ENCODE data around the gene INHBB. TPM values are rescaled to one million over a fixed set of nuclear protein-coding genes. Genes with fewer than 3 reads are reported as not detected.

The INHBB gene
- 0.34 TPM for total RNA-seq (ENCODE audit: unreplicated experiment)
- long read RNA-seq: 0 reads

DNA sequence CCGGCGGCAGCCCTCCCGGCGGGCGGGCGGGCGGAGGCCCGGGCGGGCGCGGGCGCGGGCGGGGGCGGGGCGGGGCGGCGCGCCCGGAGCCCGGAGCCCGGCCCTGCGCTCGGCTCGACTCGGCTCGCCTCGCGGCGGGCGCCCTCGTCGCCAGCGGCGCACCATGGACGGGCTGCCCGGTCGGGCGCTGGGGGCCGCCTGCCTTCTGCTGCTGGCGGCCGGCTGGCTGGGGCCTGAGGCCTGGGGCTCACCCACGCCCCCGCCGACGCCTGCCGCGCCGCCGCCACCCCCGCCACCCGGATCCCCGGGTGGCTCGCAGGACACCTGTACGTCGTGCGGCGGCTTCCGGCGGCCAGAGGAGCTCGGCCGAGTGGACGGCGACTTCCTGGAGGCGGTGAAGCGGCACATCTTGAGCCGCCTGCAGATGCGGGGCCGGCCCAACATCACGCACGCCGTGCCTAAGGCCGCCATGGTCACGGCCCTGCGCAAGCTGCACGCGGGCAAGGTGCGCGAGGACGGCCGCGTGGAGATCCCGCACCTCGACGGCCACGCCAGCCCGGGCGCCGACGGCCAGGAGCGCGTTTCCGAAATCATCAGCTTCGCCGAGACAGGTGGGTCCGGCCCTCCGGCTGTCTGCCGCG lies at the start of gene INHBB:
Gene INHBB (plus strand): TSS at position 111 of the 641 bp plus-strand sequence. CDS start 53 bp downstream, at position 164.
- Mint-ChIP-seq H3K27me3 (ENCODE audit: unreplicated experiment) (peaks cover 17% of the 10 kb centered on the region), H3K4me1 (ENCODE audit: low read depth, unreplicated experiment) (peaks cover 14% of the 10 kb centered on the region), H3K27ac (ENCODE audit: unreplicated experiment) (no peak within 1 kb of the TSS), H3K36me3 (ENCODE audit: unreplicated experiment) (no peaks in the 10 kb centered on the region), H3K9me3 (ENCODE audit: unreplicated experiment) (peaks cover 1% of the 10 kb centered on the region), H3K4me3 (ENCODE audit: unreplicated experiment) (peak within 1 kb of the TSS; percentile 81)
- TF ChIP-seq, protein P1, sequence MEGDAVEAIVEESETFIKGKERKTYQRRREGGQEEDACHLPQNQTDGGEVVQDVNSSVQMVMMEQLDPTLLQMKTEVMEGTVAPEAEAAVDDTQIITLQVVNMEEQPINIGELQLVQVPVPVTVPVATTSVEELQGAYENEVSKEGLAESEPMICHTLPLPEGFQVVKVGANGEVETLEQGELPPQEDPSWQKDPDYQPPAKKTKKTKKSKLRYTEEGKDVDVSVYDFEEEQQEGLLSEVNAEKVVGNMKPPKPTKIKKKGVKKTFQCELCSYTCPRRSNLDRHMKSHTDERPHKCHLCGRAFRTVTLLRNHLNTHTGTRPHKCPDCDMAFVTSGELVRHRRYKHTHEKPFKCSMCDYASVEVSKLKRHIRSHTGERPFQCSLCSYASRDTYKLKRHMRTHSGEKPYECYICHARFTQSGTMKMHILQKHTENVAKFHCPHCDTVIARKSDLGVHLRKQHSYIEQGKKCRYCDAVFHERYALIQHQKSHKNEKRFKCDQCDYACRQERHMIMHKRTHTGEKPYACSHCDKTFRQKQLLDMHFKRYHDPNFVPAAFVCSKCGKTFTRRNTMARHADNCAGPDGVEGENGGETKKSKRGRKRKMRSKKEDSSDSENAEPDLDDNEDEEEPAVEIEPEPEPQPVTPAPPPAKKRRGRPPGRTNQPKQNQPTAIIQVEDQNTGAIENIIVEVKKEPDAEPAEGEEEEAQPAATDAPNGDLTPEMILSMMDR (IDR thresholded peaks at IDR 0.05; ENCODE audit: partially characterized antibody, unreplicated experiment): no peak
- DNase-seq: no peak

DNA sequence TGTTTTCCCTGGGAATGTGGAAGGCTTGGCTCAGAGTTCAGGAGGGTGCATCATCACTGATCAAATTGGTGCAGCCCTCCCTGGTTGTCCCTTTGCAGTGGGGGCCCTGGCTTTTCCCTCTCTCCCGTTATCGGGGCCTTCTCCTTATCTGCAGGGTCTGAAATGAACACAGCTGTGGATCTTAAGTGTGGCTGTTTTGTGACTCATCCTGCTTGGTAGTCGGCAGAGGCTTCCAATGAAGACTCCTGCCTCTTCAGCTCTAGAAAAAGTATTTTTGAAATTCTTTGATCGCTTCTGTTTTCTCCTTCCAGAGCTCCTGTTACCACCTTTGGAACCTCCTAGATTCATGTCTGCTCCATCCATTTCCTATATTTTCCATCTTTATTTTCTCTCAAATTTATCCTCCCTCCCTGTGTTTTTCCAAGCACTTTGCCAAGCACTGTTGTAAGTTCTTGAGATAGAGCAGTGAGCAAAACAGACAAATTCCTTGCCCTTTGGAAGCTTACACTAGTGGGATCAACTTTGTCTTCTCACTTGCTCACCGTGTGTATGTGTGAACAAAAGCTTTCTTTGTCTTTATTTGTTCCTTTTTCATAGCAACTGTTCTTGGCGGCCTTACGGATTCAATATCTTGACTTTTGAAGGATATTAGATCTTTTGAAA lies 47.6 kb upstream of the INHBB start:
- Mint-ChIP-seq H3K36me3 (ENCODE audit: unreplicated experiment) (no peaks in the 10 kb centered on the region), H3K27me3 (ENCODE audit: unreplicated experiment) (peaks cover 2% of the 10 kb centered on the region), H3K4me1 (ENCODE audit: low read depth, unreplicated experiment) (peaks cover 8% of the 10 kb centered on the region), H3K9me3 (ENCODE audit: unreplicated experiment) (no peaks in the 10 kb centered on the region), H3K4me3 (ENCODE audit: unreplicated experiment) (no peak overlapping the region), H3K27ac (ENCODE audit: unreplicated experiment) (no peak overlapping the region)
- DNase-seq: no peak
- TF ChIP-seq, protein P1 (IDR thresholded peaks at IDR 0.05; ENCODE audit: partially characterized antibody, unreplicated experiment): no peak

DNA sequence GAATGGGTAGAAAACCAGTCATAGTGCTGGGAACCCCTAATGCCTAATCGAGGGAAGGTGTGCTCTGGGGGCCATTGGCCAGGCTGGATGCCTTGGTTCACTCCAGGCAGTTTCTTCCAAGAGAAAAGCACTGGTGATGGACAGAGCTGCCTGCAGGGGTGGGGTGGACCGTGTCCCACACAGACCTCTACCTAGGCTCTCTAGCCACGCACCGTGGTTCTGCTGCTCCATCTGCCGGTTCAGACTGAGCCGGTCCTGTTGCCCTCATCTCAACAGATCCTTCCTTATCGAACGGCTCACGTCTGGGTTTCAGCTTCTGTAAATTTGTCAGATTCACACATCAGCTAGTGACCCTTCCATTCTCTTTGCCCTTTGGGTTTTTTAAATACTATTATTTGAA lies 46.9 kb upstream of the INHBB start:
- no peaks in the 10 kb centered on the region for H3K9me3 Mint-ChIP-seq (ENCODE audit: unreplicated experiment)
- TF ChIP-seq, protein P1 (IDR thresholded peaks at IDR 0.05; ENCODE audit: partially characterized antibody, unreplicated experiment): no peak
- no peaks in the 10 kb centered on the region for H3K36me3 Mint-ChIP-seq (ENCODE audit: unreplicated experiment)
- no peak overlapping the region for H3K4me3 Mint-ChIP-seq (ENCODE audit: unreplicated experiment)
- DNase-seq: no peak
- peaks cover 7% of the 10 kb centered on the region for H3K27me3 Mint-ChIP-seq (ENCODE audit: unreplicated experiment)
- H3K27ac Mint-ChIP-seq (ENCODE audit: unreplicated experiment): no peak overlapping the region
- H3K4me1 Mint-ChIP-seq (ENCODE audit: low read depth, unreplicated experiment): peaks cover 8% of the 10 kb centered on the region

DNA sequence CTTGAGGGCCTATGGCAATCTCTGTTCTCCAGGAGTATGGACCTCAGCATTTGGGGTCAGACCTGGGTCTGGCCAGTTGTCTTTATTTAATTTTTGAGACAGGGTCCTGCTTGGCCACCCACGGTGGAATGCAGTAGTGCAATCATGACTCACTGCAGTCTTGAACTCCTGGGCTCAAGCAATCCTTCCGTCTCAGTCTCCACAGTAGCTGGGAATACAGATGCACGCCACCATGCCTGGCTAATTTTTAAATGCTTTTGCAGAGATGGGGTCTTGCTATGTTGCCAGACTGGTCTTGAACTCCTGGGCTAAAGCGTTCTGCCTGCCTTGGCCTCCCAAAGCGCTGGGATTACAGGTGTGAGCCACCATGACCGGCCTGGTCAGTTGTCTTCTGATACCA lies 46.4 kb upstream of the INHBB start:
- Mint-ChIP-seq H3K4me3 (ENCODE audit: unreplicated experiment) (no peak overlapping the region), H3K27ac (ENCODE audit: unreplicated experiment) (no peak overlapping the region), H3K36me3 (ENCODE audit: unreplicated experiment) (no peaks in the 10 kb centered on the region), H3K27me3 (ENCODE audit: unreplicated experiment) (peaks cover 7% of the 10 kb centered on the region), H3K4me1 (ENCODE audit: low read depth, unreplicated experiment) (peaks cover 8% of the 10 kb centered on the region), H3K9me3 (ENCODE audit: unreplicated experiment) (no peaks in the 10 kb centered on the region)
- no peak for DNase-seq
- TF ChIP-seq, protein P1 (IDR thresholded peaks at IDR 0.05; ENCODE audit: partially characterized antibody, unreplicated experiment): no peak

DNA sequence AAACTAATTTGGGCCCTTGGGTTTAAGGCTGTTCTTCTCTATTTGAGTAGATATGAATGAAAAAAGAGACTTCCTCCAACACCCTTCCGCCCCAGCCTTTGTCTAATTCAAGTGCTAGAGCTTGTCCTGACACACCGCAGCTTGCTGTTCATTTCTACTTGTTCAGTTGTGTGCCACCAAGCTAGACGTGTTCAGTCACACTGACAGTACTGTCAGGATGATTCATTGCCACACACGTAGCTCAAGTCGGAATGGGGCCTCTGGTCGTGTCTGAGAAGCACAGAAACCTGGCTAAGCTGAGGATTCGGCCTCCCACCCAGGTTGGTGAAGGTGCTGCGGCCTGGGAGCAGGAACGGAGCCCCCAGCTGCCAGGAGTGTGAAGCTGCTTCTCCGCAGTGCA lies 45.6 kb upstream of the INHBB start:
- no peaks in the 10 kb centered on the region for H3K36me3 Mint-ChIP-seq (ENCODE audit: unreplicated experiment)
- peaks cover 7% of the 10 kb centered on the region for H3K27me3 Mint-ChIP-seq (ENCODE audit: unreplicated experiment)
- no peak overlapping the region for H3K4me3 Mint-ChIP-seq (ENCODE audit: unreplicated experiment)
- H3K27ac Mint-ChIP-seq (ENCODE audit: unreplicated experiment): no peak overlapping the region
- peaks cover 8% of the 10 kb centered on the region for H3K4me1 Mint-ChIP-seq (ENCODE audit: low read depth, unreplicated experiment)
- TF ChIP-seq, protein P1 (IDR thresholded peaks at IDR 0.05; ENCODE audit: partially characterized antibody, unreplicated experiment): no peak
- no peaks in the 10 kb centered on the region for H3K9me3 Mint-ChIP-seq (ENCODE audit: unreplicated experiment)
- DNase-seq: no peak

All from glutamatergic neuron (in vitro differentiated cells).